Glomerular visceral epithelial cell (primary cell): ENCODE measurements around the gene KCMF1.

Experiments
- DNase-seq: peaks from one replicate; pipeline ENCODE4 v3.0.0-alpha.2; 2016; ENCODE audit errors: extremely low spot score

KCMF1 gene

GRCh38 chr2:84980263-84980983, 9.5 kb downstream of the KCMF1 start:
- DNase-seq, result no peak

- no peak for DNase-seq
Measured at GRCh38 chr2:84986018-84986417, 15.1 kb downstream of the KCMF1 start.

GRCh38 chr2:84989422-84989821, 18.5 kb downstream of the KCMF1 start:
- no peak for DNase-seq

- DNase-seq, result no peak
Measured at GRCh38 chr2:84989927-84990326, 19.0 kb downstream of the KCMF1 start.

GRCh38 chr2:84991404-84992160, 20.6 kb downstream of the KCMF1 start:
- no peak for DNase-seq

- DNase-seq, result no peak
Measured at GRCh38 chr2:84995826-84996225, 24.9 kb downstream of the KCMF1 start.

- no peak for DNase-seq
Measured at GRCh38 chr2:84996909-84997308, 25.9 kb downstream of the KCMF1 start.

GRCh38 chr2:84999553-84999955, 28.6 kb downstream of the KCMF1 start:
- no peak for DNase-seq

- no peak for DNase-seq
Measured at GRCh38 chr2:85001595-85001994, 30.6 kb downstream of the KCMF1 start.

GRCh38 chr2:85002534-85002933, 31.6 kb downstream of the KCMF1 start:
- DNase-seq, result no peak

GRCh38 chr2:85008252-85008651, 37.3 kb downstream of the KCMF1 start:
- no peak for DNase-seq

- no peak for DNase-seq
Measured at GRCh38 chr2:85009019-85009618, 38.2 kb downstream of the KCMF1 start.

GRCh38 chr2:85010404-85010803, 39.4 kb downstream of the KCMF1 start:
- no peak for DNase-seq

- no peak for DNase-seq
Measured at GRCh38 chr2:85011098-85011497, 40.1 kb downstream of the KCMF1 start.

- no peak for DNase-seq
Measured at GRCh38 chr2:85011747-85012146, 40.8 kb downstream of the KCMF1 start.

GRCh38 chr2:85012431-85012830, 41.5 kb downstream of the KCMF1 start:
- DNase-seq, result no peak

- DNase-seq, result no peak
Measured at GRCh38 chr2:85012855-85013254, 41.9 kb downstream of the KCMF1 start.

GRCh38 chr2:85015653-85016360, 44.8 kb downstream of the KCMF1 start:
- DNase-seq, result no peak

- DNase-seq, result no peak
Measured at GRCh38 chr2:85016446-85016845, 45.5 kb downstream of the KCMF1 start.

GRCh38 chr2:85017411-85018048, 46.6 kb downstream of the KCMF1 start:
- DNase-seq, result no peak

GRCh38 chr2:85018049-85018447, 47.1 kb downstream of the KCMF1 start:
- DNase-seq, result no peak

GRCh38 chr2:85019121-85019520, 48.2 kb downstream of the KCMF1 start:
- no peak for DNase-seq
